ENCODE data around the gene PID1.

Gene PID1

GRCh38 chr2:229279516-229279915, 8.4 kb upstream of the PID1 start:
- no peak for DNase-seq
- Histone ChIP-seq H3K27me3 (replicated peaks) (no peaks in the 10 kb centered on the region), H3K27ac (no peak overlapping the region), H3K4me3 (ENCODE audit: low read depth, low read length) (no peak overlapping the region), H3K36me3 (replicated peaks) (no peaks in the 10 kb centered on the region)
- in situ Hi-C loops (cut with HindIII; ENCODE audit: low pct_ligation_motif_present, low sequenced_read_pairs) = no loop called here
- TF ChIP-seq CTCF (IDR thresholded peaks at IDR 0.05; ENCODE audit: low read depth, low read length, missing control alignments) = no peak

GRCh38 chr2:229275506-229275905, 4.4 kb upstream of the PID1 start:
- Histone ChIP-seq H3K36me3 (replicated peaks) (no peaks in the 10 kb centered on the region), H3K4me3 (ENCODE audit: low read depth, low read length) (no peak overlapping the region), H3K27ac (no peak overlapping the region), H3K27me3 (replicated peaks) (no peaks in the 10 kb centered on the region)
- in situ Hi-C loops (cut with HindIII; ENCODE audit: low pct_ligation_motif_present, low sequenced_read_pairs) = no loop called here
- TF ChIP-seq CTCF (IDR thresholded peaks at IDR 0.05; ENCODE audit: low read depth, low read length, missing control alignments) = no peak
- DNase-seq = no peak

- Histone ChIP-seq H3K27me3 (replicated peaks) (no peaks in the 10 kb centered on the region), H3K27ac (no peak overlapping the region), H3K36me3 (replicated peaks) (no peaks in the 10 kb centered on the region), H3K4me3 (ENCODE audit: low read depth, low read length) (peak overlapping the region; percentile 26)
- in situ Hi-C loops (cut with HindIII; ENCODE audit: low pct_ligation_motif_present, low sequenced_read_pairs) = no loop called here
- peak; percentile 72 for DNase-seq
- peak; percentile 89 for TF ChIP-seq CTCF (IDR thresholded peaks at IDR 0.05; ENCODE audit: low read depth, low read length, missing control alignments)
These were observed 2.7 kb upstream of the PID1 start for GRCh38 chr2:229273723-229274338.

- TF ChIP-seq CTCF (IDR thresholded peaks at IDR 0.05; ENCODE audit: low read depth, low read length, missing control alignments) = no peak
- Histone ChIP-seq H3K36me3 (replicated peaks) (no peaks in the 10 kb centered on the region), H3K27ac (no peak overlapping the region), H3K4me3 (ENCODE audit: low read depth, low read length) (peak overlapping the region; percentile 26), H3K27me3 (replicated peaks) (no peaks in the 10 kb centered on the region)
- in situ Hi-C loops (cut with HindIII; ENCODE audit: low pct_ligation_motif_present, low sequenced_read_pairs) = no loop called here
- DNase-seq = no peak
These were observed 2.1 kb upstream of the PID1 start for GRCh38 chr2:229273006-229273722.

- H3K27me3 ChIP-seq (replicated peaks) = no peaks in the 10 kb centered on the region
- no peak for DNase-seq
- H3K27ac ChIP-seq = no peak overlapping the region
- TF ChIP-seq CTCF (IDR thresholded peaks at IDR 0.05; ENCODE audit: low read depth, low read length, missing control alignments) = no peak
- no peaks in the 10 kb centered on the region for H3K36me3 ChIP-seq (replicated peaks)
- H3K4me3 ChIP-seq (ENCODE audit: low read depth, low read length) = no peak overlapping the region
- in situ Hi-C loops (cut with HindIII; ENCODE audit: low pct_ligation_motif_present, low sequenced_read_pairs) = no loop called here
These were observed 1.1 kb downstream of the PID1 start for GRCh38 chr2:229269941-229270340.
